HG03066 (cell line): Measurements from ENCODE around the gene GAS7.

Experiments
- ATAC-seq: cut with Tn5 transposase; IDR thresholded peaks from one replicate; pipeline ENCODE4 v1.9.1; 2021; ENCODE audit warnings: low read depth; ENCODE audit not compliant: unreplicated experiment

GAS7 gene

DNA sequence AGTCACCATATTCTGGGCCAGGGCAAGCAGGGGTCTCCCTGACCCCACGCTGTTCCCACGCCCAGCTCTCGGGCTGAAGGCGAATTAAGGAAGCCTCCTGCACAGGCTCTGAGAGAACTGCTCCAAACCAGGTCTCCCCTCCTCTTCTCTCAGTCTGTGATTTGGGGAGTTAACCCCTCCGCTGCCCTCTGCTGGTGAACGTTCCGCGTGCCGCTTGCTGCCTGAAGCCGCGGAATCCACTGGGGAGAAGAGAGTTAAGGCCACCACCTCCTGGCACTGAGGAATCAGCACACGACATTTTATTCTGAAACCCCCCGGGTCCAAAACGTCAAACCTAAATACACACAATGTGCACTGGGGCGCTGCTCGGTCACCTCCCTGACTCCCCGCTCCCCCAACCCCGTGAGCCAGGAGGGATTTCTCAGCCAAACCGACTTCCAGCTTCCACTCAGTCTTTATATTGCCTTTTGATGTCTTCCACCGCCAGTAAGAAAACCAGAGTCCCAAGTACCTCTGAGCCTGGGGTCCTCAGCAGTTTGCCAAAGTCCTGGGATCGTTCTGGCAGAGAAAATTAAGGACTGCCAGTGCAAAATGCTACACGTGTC lies 238.9 kb downstream of the GAS7 start:
- no peak for ATAC-seq

DNA sequence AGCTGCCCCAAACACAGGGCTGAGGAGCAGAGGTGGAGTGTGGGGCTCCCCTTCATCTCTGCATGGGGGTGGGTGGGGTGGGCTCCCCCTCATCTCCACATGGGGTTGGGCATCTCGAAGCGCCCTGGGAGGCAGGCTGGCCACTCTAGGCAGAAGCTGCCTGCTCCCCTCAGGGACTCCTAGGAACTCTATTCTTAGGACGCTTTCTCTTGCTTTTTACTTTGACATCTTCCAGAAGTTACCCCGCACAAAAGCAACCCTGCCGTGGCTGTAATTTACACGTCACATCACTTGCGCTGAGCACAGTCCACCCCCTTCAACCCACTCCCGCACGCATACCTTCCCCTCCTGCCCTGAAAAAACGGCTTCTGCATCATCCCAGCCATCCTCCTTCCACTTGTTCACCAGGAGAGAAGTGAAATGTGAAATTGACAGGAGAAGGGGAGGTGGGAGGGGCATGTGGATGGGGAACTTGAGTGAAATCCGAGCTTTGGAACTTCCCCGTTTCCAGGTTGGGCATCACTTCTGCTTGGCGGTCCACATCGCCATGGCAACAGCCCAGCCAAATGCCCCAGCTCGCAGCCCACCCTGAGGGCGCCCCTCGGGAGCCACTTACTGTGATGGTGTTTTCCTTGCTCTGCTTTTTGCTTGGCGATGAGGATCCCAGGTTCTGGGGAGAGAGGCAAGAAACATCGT lies 239.7 kb downstream of the GAS7 start:
- no peak for ATAC-seq

DNA sequence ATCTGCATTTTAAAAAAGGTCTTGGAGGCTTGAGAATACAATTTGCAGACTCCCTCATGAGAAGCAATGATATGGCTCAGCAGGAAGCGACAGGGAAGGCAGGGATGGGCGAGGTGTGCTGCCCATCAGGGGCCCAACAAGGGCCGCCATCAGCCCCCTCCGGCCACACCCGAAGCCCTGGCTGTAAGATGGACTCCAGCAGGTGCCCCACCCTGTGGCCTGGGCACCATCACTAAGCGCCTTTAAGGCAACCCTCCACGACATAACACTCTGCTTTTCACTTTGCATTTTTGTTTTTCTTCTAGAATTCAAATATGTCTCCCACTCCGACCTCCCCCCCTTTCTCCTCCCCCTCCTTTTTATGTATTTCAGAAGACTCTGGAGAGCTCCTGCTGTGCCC lies 241.2 kb downstream of the GAS7 start:
- ATAC-seq, result no peak

DNA sequence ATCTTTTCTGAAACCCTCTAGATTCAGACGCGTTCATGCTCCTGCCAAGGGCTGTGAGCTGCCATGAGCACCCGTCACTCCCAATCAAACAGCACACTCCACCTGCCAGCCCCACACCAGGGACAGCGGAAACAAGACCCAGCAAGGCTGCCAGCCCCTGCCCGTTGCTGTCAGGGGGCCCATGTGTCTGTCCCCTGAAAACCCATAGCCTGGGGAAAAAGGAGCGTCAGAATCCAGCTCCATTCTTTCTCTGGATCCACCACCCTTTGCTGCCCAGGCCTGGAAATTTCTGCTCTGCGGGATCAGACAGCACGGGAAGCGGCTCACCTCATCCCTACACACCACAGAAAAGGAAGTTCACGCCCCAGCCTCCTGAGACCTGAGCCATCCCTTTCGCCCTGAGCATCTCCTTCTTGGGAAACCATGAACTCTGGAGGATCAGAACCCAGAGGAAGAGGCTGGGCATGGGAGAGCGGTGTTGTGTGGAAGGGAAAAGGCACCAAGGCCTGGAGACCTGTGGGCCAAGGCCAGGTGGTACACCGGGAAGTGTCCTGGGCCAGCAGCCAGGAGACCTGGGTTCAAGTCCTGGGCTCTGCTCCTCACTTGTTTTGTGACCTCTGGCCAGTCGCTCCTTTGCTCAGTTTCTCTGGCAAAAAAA lies 241.8 kb downstream of the GAS7 start:
- no peak for ATAC-seq

DNA sequence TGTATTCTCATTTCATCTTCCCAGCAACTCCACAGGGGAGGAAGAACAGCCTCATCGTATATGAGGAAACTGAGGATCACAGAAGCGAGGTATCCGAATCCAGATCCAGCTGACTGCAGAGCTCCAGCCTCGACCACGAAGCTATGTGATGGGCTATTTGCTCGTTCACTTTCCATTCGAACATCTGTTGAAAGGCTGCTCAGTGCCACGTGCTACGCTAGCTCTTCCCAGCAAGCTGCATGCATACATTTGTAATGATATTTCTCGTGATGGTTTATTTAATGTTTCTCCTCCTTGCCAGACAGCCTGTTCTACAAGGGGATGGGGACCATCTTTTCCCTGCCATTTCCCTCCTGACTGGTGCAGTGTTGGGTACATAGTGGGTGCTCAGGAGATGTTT lies 244.9 kb downstream of the GAS7 start:
- ATAC-seq, result no peak

DNA sequence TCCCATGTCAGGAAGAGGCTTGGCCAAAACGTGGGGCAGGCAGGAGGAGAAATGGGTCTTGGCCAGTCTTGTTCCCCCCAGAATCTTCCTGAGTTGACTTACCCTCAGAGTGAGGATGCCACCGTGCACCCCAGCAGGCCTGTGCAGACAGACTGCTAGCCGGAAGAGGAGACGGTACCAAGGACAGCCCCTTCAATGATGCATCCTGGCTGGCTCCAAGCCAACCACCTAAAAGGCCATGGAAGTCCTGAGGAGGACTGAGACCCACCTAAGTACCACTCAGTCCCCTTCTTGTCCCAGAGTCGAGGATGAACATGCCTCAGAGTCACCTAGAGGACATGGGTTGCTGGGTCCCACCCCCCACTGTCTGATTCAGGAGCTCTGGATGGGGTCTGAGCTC lies 246.6 kb downstream of the GAS7 start:
- ATAC-seq, result no peak

DNA sequence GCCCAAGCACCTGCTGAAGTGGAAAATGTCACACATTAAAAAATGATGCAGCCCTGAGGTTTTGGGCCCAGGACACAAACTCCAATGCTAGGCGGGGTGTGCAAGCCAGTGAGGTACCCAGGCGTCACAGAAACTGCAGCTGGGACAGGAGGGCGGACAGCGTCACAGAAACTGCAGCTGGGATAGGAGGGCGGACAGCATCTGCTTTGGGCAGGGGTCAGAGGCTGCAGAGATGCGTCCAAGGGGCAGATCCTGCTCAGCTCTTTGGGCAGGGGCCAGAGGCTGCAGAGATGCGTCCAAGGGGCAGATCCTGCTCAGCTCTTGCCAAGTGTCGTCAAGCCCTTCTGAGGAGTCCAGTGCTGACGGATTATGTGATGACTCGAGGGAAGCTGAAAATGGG lies 249.5 kb downstream of the GAS7 start:
- ATAC-seq, result no peak

DNA sequence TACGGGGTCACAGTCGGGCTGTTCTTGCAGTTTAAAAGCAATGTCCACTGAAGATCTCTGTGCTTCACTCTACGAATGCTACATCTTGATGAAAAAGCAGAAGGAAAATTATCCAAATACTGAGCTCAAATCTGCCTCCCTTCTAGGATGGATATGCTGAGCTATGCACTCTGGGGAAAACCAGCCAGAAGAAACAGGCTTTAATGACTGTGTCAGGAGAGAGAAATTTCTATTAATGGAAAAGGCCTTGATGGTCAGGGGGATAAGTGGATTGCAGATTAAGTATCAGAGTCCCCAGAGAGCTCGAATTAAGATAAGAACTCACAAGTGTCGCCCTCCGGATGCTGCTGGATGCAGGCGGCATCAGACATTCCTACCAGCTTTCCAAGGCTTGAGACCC lies 253.7 kb downstream of the GAS7 start:
- ATAC-seq, result no peak

DNA sequence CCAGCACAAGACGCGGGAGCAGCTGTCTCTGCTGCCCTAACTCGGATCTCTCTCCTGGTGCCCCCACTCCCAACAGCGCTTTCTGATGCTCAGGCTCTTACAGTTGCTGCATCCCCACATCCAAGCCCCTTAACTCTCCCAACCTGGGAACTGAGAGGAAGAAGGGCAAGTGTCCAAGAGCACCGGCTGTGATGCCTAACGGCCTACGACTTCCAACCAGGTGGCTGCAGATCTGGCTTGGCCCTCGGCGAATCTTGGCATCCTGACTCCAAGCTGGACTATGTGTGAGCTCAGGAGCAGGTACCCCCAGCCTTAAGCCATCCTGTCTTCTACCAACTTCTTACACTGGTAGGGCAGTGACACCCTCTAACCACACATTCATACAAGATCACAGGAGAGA lies 255.1 kb downstream of the GAS7 start:
- ATAC-seq, result no peak

DNA sequence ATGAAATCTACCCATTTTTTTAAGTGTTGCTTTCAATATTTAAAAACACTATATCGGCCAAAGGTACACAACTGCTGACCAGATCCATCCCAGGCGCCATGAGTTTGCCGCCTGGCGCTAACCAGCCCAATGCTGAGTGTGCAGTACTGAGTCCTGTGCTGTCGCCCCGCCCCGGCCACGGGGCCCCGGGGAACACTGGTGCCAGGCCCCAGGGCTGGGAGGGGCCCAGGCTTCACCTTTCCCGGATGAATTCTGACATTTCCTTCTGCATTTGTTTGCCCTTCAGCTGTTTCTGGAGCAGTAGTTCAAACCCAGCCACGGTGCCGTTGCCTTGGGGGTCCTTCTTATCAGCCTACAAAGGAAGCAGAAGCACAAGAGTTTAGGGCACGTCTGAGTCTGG lies 255.5 kb downstream of the GAS7 start:
- ATAC-seq, result no peak

DNA sequence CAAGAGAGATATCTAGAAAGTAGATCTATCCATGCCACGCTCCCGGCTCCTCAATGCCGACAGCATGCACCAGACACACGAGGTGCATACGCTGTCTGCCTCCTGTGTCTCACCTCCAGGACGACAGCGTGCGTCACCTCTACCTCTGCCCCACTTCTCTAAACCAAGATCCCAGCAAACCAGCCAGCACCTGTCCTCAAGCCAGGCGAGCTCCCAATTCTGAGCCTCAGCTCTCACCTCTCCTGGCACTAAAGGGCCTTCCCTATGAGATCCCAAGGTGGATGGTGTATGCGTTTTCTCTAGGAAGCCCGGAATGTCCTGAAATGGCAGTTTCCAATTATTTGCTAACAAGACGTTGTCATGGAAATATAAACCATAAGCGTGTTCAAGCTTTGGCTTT lies 257.1 kb downstream of the GAS7 start:
- no peak for ATAC-seq

DNA sequence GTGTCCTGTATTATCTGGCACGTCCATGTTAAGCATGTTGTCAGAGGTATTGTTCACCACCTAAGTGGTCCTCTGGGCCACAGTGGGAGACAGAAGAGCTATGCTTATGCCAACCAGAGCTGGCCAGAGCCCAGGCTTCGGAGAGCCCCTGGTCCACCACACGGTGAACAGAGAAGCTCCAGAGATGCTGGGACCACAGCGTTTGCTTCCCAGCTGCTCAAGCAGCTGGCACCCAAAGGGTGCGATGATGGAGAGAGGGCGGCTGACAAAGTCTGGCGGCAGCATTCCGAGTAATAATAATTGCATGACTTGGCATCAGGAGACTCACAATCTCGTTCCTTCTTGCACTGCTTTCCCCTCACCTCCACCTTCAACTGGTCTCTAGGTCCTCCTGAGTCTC lies 257.6 kb downstream of the GAS7 start:
- no peak for ATAC-seq

DNA sequence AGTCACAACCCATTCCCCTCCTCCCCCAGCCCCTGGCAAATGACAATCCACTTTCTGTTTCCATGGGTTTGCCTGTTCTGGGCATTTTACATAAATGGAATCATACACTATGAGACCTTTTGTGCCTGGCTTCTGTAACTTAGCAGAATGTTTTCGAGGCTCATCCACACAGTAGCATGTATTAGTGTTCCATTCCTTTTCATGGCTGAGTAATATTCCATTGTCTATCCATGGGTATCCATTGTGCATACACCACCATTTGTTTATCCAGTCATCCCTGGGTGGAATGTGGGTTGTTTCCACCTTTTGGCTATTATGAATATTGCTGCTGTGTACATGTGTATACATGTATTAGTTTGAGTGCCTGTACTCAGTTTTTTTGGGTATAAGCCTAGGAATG lies 259.6 kb downstream of the GAS7 start:
- no peak for ATAC-seq

DNA sequence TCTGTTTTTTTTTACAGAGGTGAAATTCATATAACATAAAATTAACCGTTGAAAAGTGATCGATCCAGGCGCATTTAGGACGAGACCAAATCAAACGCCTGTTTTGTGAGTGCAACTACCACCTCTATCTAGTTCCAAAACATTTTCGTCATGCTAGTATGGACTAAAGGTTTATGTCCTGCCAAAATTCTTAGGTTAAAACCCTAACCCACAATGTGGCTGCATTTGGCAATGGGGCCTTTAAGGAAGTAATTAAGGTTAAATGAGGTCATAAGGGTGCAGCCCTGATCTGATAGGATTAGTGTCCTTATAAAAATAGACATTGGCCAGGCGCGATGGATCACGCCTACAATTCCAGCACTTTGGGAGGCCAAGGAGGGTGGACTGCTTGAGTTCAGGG lies 260.5 kb downstream of the GAS7 start:
- no peak for ATAC-seq

DNA sequence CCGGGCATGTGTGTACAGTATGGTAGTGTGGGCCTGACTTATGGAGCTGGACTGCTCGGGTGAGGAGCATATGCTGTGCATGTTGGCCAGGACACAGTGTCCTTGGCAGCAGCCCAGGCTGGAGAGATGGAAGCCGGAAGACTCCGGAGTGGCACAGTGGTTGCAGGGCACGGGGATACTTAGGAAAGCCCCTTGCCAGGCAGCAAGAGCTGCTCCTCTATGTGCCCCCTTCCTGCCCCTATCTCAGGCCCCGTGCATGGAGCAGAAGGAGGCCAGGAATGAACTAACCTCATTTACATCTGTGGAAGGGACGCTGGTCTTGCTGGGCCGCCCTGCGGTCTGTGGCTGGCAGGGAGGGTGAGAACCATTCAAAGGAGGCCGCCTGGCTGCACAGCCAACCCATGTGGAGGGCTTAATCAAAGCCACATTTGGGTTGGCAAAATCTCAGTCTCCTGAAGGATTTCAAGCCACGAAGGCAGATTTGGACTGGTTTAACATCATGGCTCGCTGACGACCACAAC lies 261.1 kb downstream of the GAS7 start:
- ATAC-seq, result no peak

DNA sequence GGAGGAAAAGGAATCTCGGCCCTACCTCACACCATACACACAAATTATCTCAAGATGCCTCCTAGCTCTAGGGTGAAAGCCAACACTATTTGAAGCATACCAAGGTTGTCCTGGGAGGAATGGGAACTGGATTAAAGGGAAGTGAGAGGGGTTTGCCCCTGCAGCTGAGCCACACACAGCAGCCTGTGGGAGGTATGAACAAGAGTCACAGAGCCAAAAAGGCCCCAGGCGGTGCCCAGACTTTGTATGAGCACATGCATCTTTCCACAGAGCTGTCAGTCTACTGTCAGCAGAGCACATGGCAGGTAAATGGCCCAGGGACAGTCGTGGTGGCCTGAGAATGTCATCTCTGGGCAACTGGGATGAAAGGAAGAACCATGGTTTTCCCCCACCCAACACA lies 262.3 kb downstream of the GAS7 start:
- ATAC-seq, result no peak

DNA sequence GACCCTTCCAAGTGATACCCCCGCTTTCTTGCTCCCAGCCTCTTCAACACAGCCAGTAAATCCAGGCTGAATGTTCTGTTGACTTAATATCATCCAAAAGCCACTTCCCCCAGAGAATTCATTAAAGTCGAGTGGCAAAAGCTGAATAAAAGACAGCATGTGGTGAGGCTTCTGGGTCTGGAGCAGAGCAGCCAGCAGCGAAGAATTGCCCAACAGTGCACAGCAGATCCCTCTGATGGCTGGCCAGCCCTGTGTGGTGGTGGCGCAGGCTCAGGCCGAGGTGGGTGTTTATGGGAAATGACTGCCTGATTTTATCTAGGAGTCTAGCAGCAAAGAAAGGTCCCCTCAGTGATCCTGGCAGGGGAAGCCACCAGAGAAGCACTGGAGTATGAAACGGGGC lies 263.0 kb downstream of the GAS7 start:
- no peak for ATAC-seq

DNA sequence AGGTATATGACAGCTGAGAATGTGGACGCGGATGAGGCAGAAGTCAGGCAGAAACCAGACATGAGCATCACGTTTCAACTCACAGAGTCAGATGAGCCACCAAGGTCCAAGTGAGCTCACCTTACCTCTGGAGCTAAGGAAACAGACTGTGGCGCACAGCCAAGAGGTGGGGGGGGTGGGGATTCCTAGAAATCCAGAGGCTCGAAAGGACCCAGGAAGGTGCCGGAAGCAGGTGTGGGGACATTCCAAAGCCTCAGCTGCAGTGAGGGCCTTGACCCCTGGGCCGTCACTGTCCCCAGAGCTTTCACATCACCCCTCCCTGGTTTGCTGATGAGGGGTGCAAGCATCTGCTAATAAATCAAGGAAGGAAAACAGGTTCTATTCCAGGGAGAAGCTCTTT lies 264.1 kb downstream of the GAS7 start:
- ATAC-seq, result no peak

DNA sequence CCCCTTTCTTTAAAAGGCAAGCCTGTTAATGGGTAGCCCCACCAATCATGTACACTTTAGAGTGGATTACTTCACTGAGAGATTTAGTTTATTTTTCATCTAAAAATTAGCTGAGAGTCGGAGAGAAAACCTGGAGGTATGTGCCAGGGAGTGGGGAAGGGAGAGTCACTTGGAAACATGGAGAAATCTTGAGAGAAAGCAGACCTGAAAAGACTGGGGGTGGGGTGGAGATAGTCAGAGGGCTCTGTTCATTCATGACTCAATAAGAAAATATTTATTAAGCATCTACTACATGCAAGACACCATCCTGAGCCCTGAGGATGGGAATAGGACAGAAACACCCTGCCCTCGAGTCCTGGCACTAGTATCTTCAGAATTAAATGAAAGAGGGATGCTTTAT lies 265.9 kb downstream of the GAS7 start:
- ATAC-seq, result no peak

DNA sequence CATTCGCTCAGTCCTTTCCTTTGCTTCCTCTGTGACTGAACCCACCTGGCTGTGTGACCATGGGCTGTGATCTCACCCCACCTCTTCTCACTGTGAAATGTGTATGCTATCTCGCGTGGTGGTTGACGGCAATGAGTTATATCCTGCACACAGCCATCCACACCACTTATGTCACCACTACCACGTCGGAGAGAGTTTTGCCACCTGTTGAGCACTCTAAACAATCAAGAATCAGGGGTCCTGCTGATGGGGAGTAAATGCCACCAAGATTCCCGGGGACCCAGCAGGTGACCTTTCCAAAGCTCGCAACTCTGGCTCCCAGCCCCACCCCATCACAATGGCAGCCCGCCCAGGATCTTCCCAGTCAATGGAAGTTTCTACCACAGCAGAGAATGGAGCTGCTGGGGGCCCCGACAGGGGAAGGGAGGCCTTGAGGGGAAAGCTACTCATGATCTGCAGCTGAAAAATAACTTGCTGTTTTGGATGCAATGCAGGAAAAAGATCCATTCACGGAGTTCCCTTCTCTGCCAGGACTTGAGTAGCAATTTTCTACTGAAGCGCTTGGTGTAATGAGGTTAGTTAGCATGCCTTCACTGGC lies 267.2 kb downstream of the GAS7 start:
- ATAC-seq, result no peak

DNA sequence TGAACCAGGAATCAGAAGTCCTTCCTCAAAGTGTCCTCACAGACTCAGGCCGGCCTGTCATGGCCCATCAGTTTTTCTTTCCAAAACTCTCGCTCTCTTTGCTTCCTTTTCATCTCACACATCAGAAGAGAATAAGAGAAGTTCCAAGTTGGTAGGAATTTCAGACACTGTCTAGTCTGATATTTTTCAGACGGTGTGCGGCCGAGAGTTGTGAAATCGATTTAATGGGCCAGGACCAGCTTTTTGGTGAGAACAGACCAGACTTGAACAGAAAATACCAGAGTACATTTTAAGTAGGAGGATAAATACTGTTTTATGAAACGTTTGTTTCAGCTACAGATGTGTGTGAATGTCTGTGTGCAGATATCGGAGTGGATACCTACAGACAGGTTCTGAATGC lies 268.5 kb downstream of the GAS7 start:
- ATAC-seq, result no peak
